ENCODE results near the gene ISL1. TPM values are rescaled to one million over a fixed set of nuclear protein-coding genes. Genes with fewer than 3 reads are reported as not detected.

Gene ISL1
- total RNA-seq, 1 donor from 2014 or later: 31.5 TPM

DNA sequence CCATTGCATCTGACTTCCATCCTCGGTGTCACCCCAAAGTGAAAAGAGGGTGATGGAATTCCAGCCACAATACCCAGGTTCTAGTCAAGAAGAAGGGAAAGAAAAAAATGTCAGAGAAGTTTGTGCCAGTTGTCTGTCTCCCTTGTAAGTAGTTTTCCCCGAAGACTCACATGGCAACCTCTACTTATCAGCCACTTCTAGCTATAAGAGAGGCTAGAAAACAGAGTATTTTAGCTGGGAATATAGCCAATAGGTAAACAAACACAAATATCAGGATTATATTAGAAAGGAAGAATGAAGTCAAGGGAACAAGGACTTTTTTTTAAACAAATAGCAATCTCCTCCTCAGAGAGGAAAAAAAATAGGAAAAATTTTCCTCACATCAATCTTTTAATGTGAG is 12.2 kb upstream of the ISL1 start:
- Mint-ChIP-seq H3K27ac (no peak overlapping the region), H3K4me1 (ENCODE audit: unreplicated experiment) (peaks cover 5% of the 10 kb centered on the region), H3K4me3 (no peak overlapping the region), H3K36me3 (no peaks in the 10 kb centered on the region), H3K9me3 (no peaks in the 10 kb centered on the region), H3K27me3 (peaks cover 40% of the 10 kb centered on the region)
- no peak for DNase-seq (ENCODE audit: extremely low spot score, unreplicated experiment)
- TF ChIP-seq, protein P1, sequence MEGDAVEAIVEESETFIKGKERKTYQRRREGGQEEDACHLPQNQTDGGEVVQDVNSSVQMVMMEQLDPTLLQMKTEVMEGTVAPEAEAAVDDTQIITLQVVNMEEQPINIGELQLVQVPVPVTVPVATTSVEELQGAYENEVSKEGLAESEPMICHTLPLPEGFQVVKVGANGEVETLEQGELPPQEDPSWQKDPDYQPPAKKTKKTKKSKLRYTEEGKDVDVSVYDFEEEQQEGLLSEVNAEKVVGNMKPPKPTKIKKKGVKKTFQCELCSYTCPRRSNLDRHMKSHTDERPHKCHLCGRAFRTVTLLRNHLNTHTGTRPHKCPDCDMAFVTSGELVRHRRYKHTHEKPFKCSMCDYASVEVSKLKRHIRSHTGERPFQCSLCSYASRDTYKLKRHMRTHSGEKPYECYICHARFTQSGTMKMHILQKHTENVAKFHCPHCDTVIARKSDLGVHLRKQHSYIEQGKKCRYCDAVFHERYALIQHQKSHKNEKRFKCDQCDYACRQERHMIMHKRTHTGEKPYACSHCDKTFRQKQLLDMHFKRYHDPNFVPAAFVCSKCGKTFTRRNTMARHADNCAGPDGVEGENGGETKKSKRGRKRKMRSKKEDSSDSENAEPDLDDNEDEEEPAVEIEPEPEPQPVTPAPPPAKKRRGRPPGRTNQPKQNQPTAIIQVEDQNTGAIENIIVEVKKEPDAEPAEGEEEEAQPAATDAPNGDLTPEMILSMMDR (conservative IDR thresholded peaks at IDR 0.05): no peak

DNA sequence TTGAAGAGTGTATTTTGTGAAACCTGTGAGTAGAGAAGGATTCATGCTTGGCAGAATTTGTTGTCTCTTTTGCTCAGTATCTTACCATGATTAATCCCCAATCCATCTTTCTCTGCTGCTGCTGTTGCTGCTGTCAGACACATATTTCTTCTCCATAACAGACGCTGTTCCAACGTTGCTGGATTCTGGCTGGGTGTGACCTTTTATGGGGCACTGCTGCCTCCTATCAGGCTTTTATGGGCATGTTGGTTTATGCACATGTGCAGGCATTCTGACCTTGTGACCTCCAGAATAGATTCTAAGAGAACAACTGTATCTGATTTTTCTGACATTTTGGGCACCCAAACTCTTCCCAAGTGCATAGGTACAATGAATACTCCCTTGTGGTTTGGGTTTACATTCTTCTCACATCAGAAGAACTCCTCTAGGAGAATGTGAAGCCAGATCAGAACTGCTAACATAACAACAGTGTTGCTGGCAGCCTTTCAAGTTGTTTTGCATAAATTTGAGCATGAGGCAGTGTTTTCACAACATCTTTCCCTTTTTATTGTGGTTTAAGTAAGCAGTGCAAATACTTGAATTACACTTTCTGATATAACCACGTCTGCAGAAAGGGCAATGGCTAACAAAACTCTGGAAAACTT is 9.2 kb upstream of the ISL1 start:
- H3K4me3 Mint-ChIP-seq: no peak overlapping the region
- H3K27me3 Mint-ChIP-seq: peaks cover 67% of the 10 kb centered on the region
- no peak for DNase-seq (ENCODE audit: extremely low spot score, unreplicated experiment)
- H3K36me3 Mint-ChIP-seq: no peaks in the 10 kb centered on the region
- peak overlapping the region; percentile 51 for H3K27ac Mint-ChIP-seq
- no peaks in the 10 kb centered on the region for H3K9me3 Mint-ChIP-seq
- H3K4me1 Mint-ChIP-seq (ENCODE audit: unreplicated experiment): peaks cover 16% of the 10 kb centered on the region
- TF ChIP-seq, protein P1 (conservative IDR thresholded peaks at IDR 0.05): no peak

DNA sequence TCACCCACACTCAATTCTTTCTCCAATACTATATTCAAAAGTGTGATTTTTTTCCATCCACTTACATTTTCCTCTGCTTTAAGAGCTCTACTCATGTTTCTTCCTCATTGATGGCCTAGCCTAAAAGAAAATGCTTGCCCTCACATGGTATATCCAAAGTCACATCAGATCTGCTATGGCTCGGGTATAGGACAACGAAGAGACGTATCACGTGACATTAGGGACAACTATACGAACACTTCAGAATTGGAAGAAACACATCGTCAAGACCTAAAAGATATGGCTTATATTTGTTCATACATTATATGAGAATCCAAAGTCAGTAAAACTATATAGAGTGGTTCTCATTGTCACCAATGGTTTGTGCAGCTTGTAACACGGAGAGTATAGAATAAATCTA is 8.2 kb upstream of the ISL1 start:
- no peaks in the 10 kb centered on the region for H3K9me3 Mint-ChIP-seq
- H3K4me1 Mint-ChIP-seq (ENCODE audit: unreplicated experiment): peaks cover 19% of the 10 kb centered on the region
- DNase-seq (ENCODE audit: extremely low spot score, unreplicated experiment): no peak
- H3K27me3 Mint-ChIP-seq: peaks cover 78% of the 10 kb centered on the region
- H3K27ac Mint-ChIP-seq: no peak overlapping the region
- H3K36me3 Mint-ChIP-seq: no peaks in the 10 kb centered on the region
- H3K4me3 Mint-ChIP-seq: no peak overlapping the region
- TF ChIP-seq, protein P1 (conservative IDR thresholded peaks at IDR 0.05): no peak

GRCh38 chr5:51376509-51376908 is 6.7 kb upstream of the ISL1 start:
- H3K4me1 Mint-ChIP-seq (ENCODE audit: unreplicated experiment): peaks cover 22% of the 10 kb centered on the region
- peaks cover 85% of the 10 kb centered on the region for H3K27me3 Mint-ChIP-seq

DNA sequence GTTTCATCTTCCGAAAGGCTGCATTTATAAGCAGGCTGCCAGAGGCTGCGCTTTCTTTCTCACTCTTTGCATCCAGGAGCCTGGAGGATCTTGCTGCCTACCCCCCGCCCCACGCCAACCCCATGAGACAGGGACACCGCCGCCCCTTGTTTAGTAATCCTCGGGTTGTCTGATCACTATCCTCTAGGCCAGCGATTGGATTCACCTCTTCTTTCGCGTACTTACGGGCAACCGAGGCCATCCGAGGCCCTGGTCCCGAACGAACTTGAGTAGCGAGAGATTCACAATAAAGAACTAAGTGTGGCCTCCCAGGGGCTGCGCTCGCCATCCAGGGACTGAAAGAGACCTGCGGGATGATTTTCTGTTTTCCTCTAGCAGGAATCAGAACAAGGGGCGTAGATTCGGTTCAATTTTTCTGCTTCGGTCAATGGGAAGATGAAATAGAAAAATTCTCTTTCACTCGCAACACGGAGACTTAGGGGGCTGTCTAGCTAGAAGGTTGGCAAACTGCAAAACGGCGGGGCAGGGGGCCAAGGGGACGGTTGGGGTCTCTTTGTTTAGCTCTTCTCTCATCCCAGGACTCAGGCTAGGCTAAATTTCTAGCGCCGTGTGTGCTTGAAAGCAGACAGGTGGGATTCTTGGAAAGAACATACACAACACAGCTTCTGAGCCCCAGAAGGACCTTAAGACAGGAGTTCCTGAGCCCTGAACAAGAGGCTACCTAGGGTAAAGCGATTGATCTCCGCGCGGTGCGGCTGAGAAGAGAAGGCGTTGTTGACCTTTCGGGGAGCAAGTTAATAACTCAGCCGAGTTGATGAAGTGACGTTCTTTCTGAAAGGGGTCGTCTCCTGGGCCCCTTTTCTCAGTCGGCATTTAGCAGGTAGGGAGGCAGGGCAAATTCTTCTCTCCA is 5.8 kb upstream of the ISL1 start:
- no peaks in the 10 kb centered on the region for H3K9me3 Mint-ChIP-seq
- peaks cover 27% of the 10 kb centered on the region for H3K4me1 Mint-ChIP-seq (ENCODE audit: unreplicated experiment)
- H3K4me3 Mint-ChIP-seq: peak overlapping the region; percentile 95
- H3K27ac Mint-ChIP-seq: no peak overlapping the region
- TF ChIP-seq, protein P1 (conservative IDR thresholded peaks at IDR 0.05): no peak
- H3K36me3 Mint-ChIP-seq: no peaks in the 10 kb centered on the region
- H3K27me3 Mint-ChIP-seq: peaks cover 87% of the 10 kb centered on the region
- DNase-seq (ENCODE audit: extremely low spot score, unreplicated experiment): no peak

More at GRCh38 chr5:51376509-51376908, 6.7 kb upstream of the ISL1 start:
- no peak for DNase-seq (ENCODE audit: extremely low spot score, unreplicated experiment)
- H3K9me3 Mint-ChIP-seq: no peaks in the 10 kb centered on the region
- TF ChIP-seq, protein P1 (conservative IDR thresholded peaks at IDR 0.05): no peak
- H3K36me3 Mint-ChIP-seq: no peaks in the 10 kb centered on the region
- H3K4me3 Mint-ChIP-seq: peak overlapping the region; percentile 95
- no peak overlapping the region for H3K27ac Mint-ChIP-seq
